Mesothelial cell of epicardium (in vitro differentiated cells): Measurements from ENCODE around the gene ZNF655. TPM values are rescaled to one million over a fixed set of nuclear protein-coding genes. Genes with fewer than 3 reads are reported as not detected.

Source experiments
- DNase-seq, 2 experiments: peaks; one replicate each; pipeline ENCODE4 v3.0.0; 2021; ENCODE audit warnings: low spot score in 2 of 2; ENCODE audit not compliant: unreplicated experiment in 2 of 2
- H3K27ac Mint-ChIP-seq: 2 replicates; pipeline ENCODE4 v1.8.0; 2021; ENCODE audit warnings: mixed read lengths
- H3K27me3 Mint-ChIP-seq: 2 replicates; pipeline ENCODE4 v1.8.0; 2021; ENCODE audit warnings: low read depth, mixed read lengths
- H3K36me3 Mint-ChIP-seq: 2 replicates; pipeline ENCODE4 v1.8.0; 2021; ENCODE audit warnings: mixed read lengths
- H3K4me1 Mint-ChIP-seq: 2 replicates; pipeline ENCODE4 v1.8.0; 2021; ENCODE audit warnings: mixed read lengths
- H3K4me3 Mint-ChIP-seq: 2 replicates; pipeline ENCODE4 v1.8.0; 2021; ENCODE audit warnings: mild to moderate bottlenecking, moderate library complexity, mixed read lengths
- H3K9me3 Mint-ChIP-seq: 2 replicates; pipeline ENCODE4 v1.8.0; 2021; ENCODE audit warnings: mixed read lengths
- CTCF ChIP-seq: fragments of 200-600 bp; sonication (generic); IDR thresholded peaks from one replicate; pipeline ENCODE4 v1.5.0; 2021; ENCODE audit warnings: antibody characterized with exemption; ENCODE audit not compliant: unreplicated experiment
- total RNA-seq: library from RNA; stranded (reverse); gene quantifications from 3 replicates; pipeline ENCODE4 v1.2.1, GENCODE V29; 2021

Gene ZNF655
- total RNA-seq, 1 donor from 2014 or later: 84.7 TPM

DNA sequence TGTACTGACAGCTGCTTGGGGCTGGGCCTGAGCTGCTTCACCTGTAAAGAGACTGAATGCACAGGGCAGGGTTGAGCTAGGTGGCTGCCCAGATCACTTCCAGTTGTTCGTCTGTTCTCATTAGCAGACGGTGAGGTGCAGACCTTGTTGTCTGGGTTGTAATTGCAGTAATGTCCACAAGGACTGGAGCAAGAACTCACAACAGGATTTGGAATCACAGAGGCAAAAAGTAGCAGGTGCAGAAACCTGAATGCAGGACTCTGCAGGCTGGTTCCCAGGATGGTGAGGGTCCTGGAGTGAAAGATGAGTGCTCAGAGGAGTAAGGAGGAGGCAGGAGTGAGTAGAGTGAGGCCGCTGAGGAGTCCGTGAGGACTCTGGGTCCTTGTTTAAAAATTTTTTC, 67.5 kb downstream of the ZNF655 start:
- H3K36me3 Mint-ChIP-seq: peaks cover 56% of the 10 kb centered on the region
- no peaks in the 10 kb centered on the region for H3K4me1 Mint-ChIP-seq
- H3K4me3 Mint-ChIP-seq: no peak overlapping the region
- H3K27ac Mint-ChIP-seq: no peak overlapping the region
- peak; percentile 31 for TF ChIP-seq CTCF
- no peaks in the 10 kb centered on the region for H3K27me3 Mint-ChIP-seq
- no peak for DNase-seq
- no peaks in the 10 kb centered on the region for H3K9me3 Mint-ChIP-seq

Other genes with a start within 250 kb of the ZNF655 start
- 97.1 to 102 TPM (median 99.3 TPM) in 3 replicates for gene ARPC1A, start 232.7 kb upstream of the ZNF655 start, total RNA-seq
- gene ARPC1B, start 183.9 kb upstream of the ZNF655 start, total RNA-seq: 30.0 to 35.3 TPM (median 32.5 TPM) in 3 replicates
- 98.2 to 103 TPM (median 99.4 TPM) in 3 replicates for gene PDAP1, start 150.0 kb upstream of the ZNF655 start, total RNA-seq
- gene BUD31, start 149.7 kb upstream of the ZNF655 start, total RNA-seq: 63.1 to 79.2 TPM (median 70.3 TPM) in 3 replicates
- gene PTCD1, start 119.8 kb upstream of the ZNF655 start, total RNA-seq: 6.7 to 12.3 TPM (median 10.5 TPM) in 3 replicates
- gene CPSF4, start 119.7 kb upstream of the ZNF655 start, total RNA-seq: 67.5 to 72.8 TPM (median 69.5 TPM) in 3 replicates
- gene ATP5MF, start 92.5 kb upstream of the ZNF655 start, total RNA-seq: 223 to 243 TPM (median 235 TPM) in 3 replicates
- gene ZNF789, start 85.8 kb upstream of the ZNF655 start, total RNA-seq: 24.9 to 27.2 TPM (median 27.0 TPM) in 3 replicates
- gene ZNF394, start 58.4 kb upstream of the ZNF655 start, total RNA-seq: 30.1 to 31.3 TPM (median 31.3 TPM) in 3 replicates
- gene ZKSCAN5, start 54.0 kb upstream of the ZNF655 start, total RNA-seq: 14.4 to 14.6 TPM (median 14.4 TPM) in 3 replicates
- gene FAM200A, start 6.5 kb upstream of the ZNF655 start, total RNA-seq: 8.0 to 9.4 TPM (median 9.3 TPM) in 3 replicates
- 2.5 to 3.6 TPM (median 3.2 TPM) in 3 replicates for gene TMEM225B, start 39.6 kb downstream of the ZNF655 start, total RNA-seq
- 24.1 to 27.8 TPM (median 26.6 TPM) in 3 replicates for gene ZSCAN25, start 58.3 kb downstream of the ZNF655 start, total RNA-seq
- gene CYP3A5, start 121.4 kb downstream of the ZNF655 start, total RNA-seq: 9.0 to 10.1 TPM (median 9.2 TPM) in 3 replicates
- gene CYP3A7, start 176.6 kb downstream of the ZNF655 start, total RNA-seq: 0.33 TPM in 1 of 3 replicates, not detected in the others
- not detected in 3 replicates for gene CYP3A4, start 225.5 kb downstream of the ZNF655 start, total RNA-seq